Cardiac muscle cell (in vitro differentiated cells and primary cell): ENCODE measurements around the gene HBQ1. TPM values are rescaled to one million over a fixed set of nuclear protein-coding genes. Genes with fewer than 3 reads are reported as not detected.

Experiments used
- DNase-seq, 2 donors: peaks; one replicate each; pipeline versions ENCODE4 v3.0.0 to v3.0.0-alpha.2; 2010 to 2017; ENCODE audit warnings: low read depth in 1 of 2, low spot score in 1 of 2
- H3K27ac ChIP-seq: fragments of 200-600 bp; sonication (generic); 2 replicates; pipeline ENCODE4 v1.5.1; 2016
- H3K27me3 ChIP-seq: fragments of 200-600 bp; sonication (generic); 2 replicates; pipeline ENCODE4 v1.6.0; 2016; ENCODE audit warnings: control low read depth
- H3K36me3 ChIP-seq: fragments of 200-600 bp; sonication (generic); 2 replicates; pipeline ENCODE4 v1.5.1; 2016; ENCODE audit warnings: control low read depth
- H3K4me1 ChIP-seq: fragments of 200-600 bp; sonication (generic); 2 replicates; pipeline ENCODE4 v1.8.1; 2017; ENCODE audit warnings: low read depth, mild to moderate bottlenecking, mixed run types
- H3K4me3 ChIP-seq: fragments of 200-600 bp; sonication (generic); 2 replicates; pipeline ENCODE4 v1.5.1; 2016; ENCODE audit warnings: mild to moderate bottlenecking
- H3K9me3 ChIP-seq: fragments of 200-600 bp; sonication (generic); 2 replicates; pipeline ENCODE4 v1.5.1; 2017; ENCODE audit warnings: low read depth, mild to moderate bottlenecking, control low read depth
- CTCF ChIP-seq: IDR thresholded peaks from 2 replicates; pipeline ENCODE4 v1.5.1; 2012; ENCODE audit warnings: low read depth, mild to moderate bottlenecking, low read length
- polyA plus RNA-seq: library from polyadenylated mRNA; unstranded; fragments of >200 nt; fragmentation: Nextera tagmentation; extraction: Ambion mirVana; gene quantifications from 2 replicates; pipeline ENCODE4 v1.2.1, GENCODE V29; 2016
- total RNA-seq: library from RNA; depleted of rRNA; stranded (reverse); fragments of >200 nt; gene quantifications from 2 replicates; pipeline ENCODE4 v1.2.3, GENCODE V29; 2016

HBQ1 gene
- 2.0 and 3.7 TPM in 2 replicates for total RNA-seq
- polyA plus RNA-seq = 0.76 and 4.0 TPM in 2 replicates

- H3K27me3 ChIP-seq = peaks cover 46% of the 10 kb centered on the region
- peak within 1 kb of the TSS; percentile 17 for H3K4me3 ChIP-seq
- H3K36me3 ChIP-seq = no peaks in the 10 kb centered on the region
- peak; percentile 45 for TF ChIP-seq CTCF
- no peak within 1 kb of the TSS for H3K27ac ChIP-seq
- H3K4me1 ChIP-seq = no peaks in the 10 kb centered on the region
- DNase-seq = peak; percentile 45 to 82
- H3K9me3 ChIP-seq = no peaks in the 10 kb centered on the region
Observed at GRCh38 chr16:180101-180675, at the start of gene HBQ1. TSS of gene HBQ1 (plus strand) at chr16:180459. CDS start at chr16:180487, 28 bp downstream.

- Histone ChIP-seq H3K27me3 (no peaks in the 10 kb centered on the region), H3K27ac (no peak overlapping the region), H3K4me3 (no peak overlapping the region), H3K9me3 (no peaks in the 10 kb centered on the region), H3K4me1 (no peaks in the 10 kb centered on the region), H3K36me3 (no peaks in the 10 kb centered on the region)
- TF ChIP-seq CTCF = no peak
- DNase-seq = no peak
Observed at GRCh38 chr16:130533-131173, 49.6 kb upstream of the HBQ1 start.

- Histone ChIP-seq H3K36me3 (no peaks in the 10 kb centered on the region), H3K27me3 (no peaks in the 10 kb centered on the region), H3K4me3 (no peak overlapping the region), H3K27ac (no peak overlapping the region), H3K9me3 (no peaks in the 10 kb centered on the region), H3K4me1 (no peaks in the 10 kb centered on the region)
- no peak for TF ChIP-seq CTCF
- DNase-seq = no peak
Observed at GRCh38 chr16:132120-132519, 48.1 kb upstream of the HBQ1 start.

GRCh38 chr16:133716-134115 is 46.5 kb upstream of the HBQ1 start:
- Histone ChIP-seq H3K4me3 (no peak overlapping the region), H3K27ac (no peak overlapping the region), H3K4me1 (no peaks in the 10 kb centered on the region), H3K36me3 (no peaks in the 10 kb centered on the region), H3K27me3 (no peaks in the 10 kb centered on the region), H3K9me3 (no peaks in the 10 kb centered on the region)
- TF ChIP-seq CTCF = no peak
- no peak for DNase-seq

- Histone ChIP-seq H3K4me1 (no peaks in the 10 kb centered on the region), H3K27ac (peak overlapping the region; percentile 63), H3K9me3 (no peaks in the 10 kb centered on the region), H3K36me3 (no peaks in the 10 kb centered on the region), H3K27me3 (no peaks in the 10 kb centered on the region), H3K4me3 (peak overlapping the region; percentile 46)
- TF ChIP-seq CTCF = no peak
- peak; percentile 22 to 52 for DNase-seq
Observed at GRCh38 chr16:138049-138417, 42.2 kb upstream of the HBQ1 start.
